HCT116 (cell line): ENCODE results near the gene ANO2. TPM values are rescaled to one million over a fixed set of nuclear protein-coding genes. Genes with fewer than 3 reads are reported as not detected.

Source experiments
- ATAC-seq: fragments of 200-7000 bp; cut with Tn5 transposase; 2 replicates; pipeline ENCODE4 v1.9.1; 2020; ENCODE audit warnings: mild to moderate bottlenecking, moderate library complexity
- BruUV-seq: library from RNA; stranded (reverse); fragments of 400-500 nt; replicated peaks from 2 replicates; lab custom pipeline; 2021; lab: Mats Ljungman, UMichigan
- CTCF ChIA-PET: fragments of 300-600 bp; sonication (Branson Sonifier 250); formaldehyde crosslinking; loops from one replicate; lab custom pipeline; 2021; ENCODE audit warnings: antibody characterized with exemption; lab: Charles Lee
- POLR2A ChIA-PET: fragments of 300-600, 350-600 bp; sonication (Branson Sonifier 250); formaldehyde crosslinking; loops from one replicate; lab custom pipeline; 2021; ENCODE audit warnings: antibody characterized with exemption; lab: Charles Lee
- RAD21 ChIA-PET, 2 experiments: fragments of 300-600 bp; sonication (Branson Sonifier 250); formaldehyde crosslinking; loops; one replicate each; lab custom pipeline; 2023; ENCODE audit warnings: low total read pairs in 2 of 2; ENCODE audit not compliant: uncharacterized antibody in 2 of 2, unreplicated experiment in 2 of 2, low non-redundant PET in 1 of 2; lab: Charles Lee
- DNase-seq: peaks from one replicate; pipeline ENCODE4 v3.0.0-alpha.2; 2010; ENCODE audit warnings: low read depth, low spot score
- H2AFZ ChIP-seq: fragments of 200-600 bp; shearing (Covaris generic), sonication (generic); 2 replicates; pipeline ENCODE4 v1.6.1; 2017; ENCODE audit warnings: low read depth, mixed run types, mixed read lengths, antibody characterized with exemption, low read length; ENCODE audit not compliant: poor library complexity, severe bottlenecking
- H3K27ac ChIP-seq: 2 replicates; pipeline ENCODE4 v1.5.1; 2012; ENCODE audit warnings: low read depth, low read length
- H3K27me3 ChIP-seq: fragments of 200-600 bp; sonication (generic); 2 replicates; pipeline ENCODE4 v1.6.1; 2016; ENCODE audit warnings: mixed run types, low read length, mixed read lengths; ENCODE audit not compliant: insufficient read depth
- H3K36me3 ChIP-seq, 2 experiments: fragments of 200-500 bp in 1 of 2; fragments of 200-600 bp in 1 of 2; sonication (Bioruptor generic) in 1 of 2; sonication (generic) in 1 of 2; 2 replicates each; pipeline versions ENCODE4 v1.5.1 to v1.6.1; 2014 to 2016; ENCODE audit warnings: low read length in 2 of 2, inconsistent platforms in 1 of 2, mixed read lengths in 1 of 2, mixed run types in 1 of 2; ENCODE audit not compliant: insufficient read depth in 2 of 2, control insufficient read depth in 1 of 2
- H3K4me1 ChIP-seq, 2 experiments: fragments of 200-600 bp in 1 of 2; sonication (generic) in 1 of 2; 2 replicates each; pipeline versions ENCODE4 v1.5.1 to v1.6.1; 2012 to 2017; ENCODE audit warnings: low read length in 2 of 2, inconsistent platforms in 1 of 2, mild to moderate bottlenecking in 1 of 2, mixed read lengths in 1 of 2, mixed run types in 1 of 2, moderate library complexity in 1 of 2; ENCODE audit not compliant: insufficient read depth in 2 of 2, control insufficient read depth in 1 of 2
- H3K4me2 ChIP-seq: fragments of 200-600 bp; sonication (generic); 2 replicates; pipeline ENCODE4 v1.6.1; 2017; ENCODE audit warnings: mixed run types, low read length, mixed read lengths
- H3K4me3 ChIP-seq, 2 experiments: fragments of 200-600 bp in 1 of 2; sonication (generic) in 1 of 2; replicated peaks in 1 of 2; 2 replicates each; pipeline ENCODE4 v1.5.1; 2011 to 2016; ENCODE audit warnings: low read length in 2 of 2, control low read depth in 1 of 2, low read depth in 1 of 2, mild to moderate bottlenecking in 1 of 2, mixed read lengths in 1 of 2, mixed run types in 1 of 2
- H3K79me2 ChIP-seq: fragments of 200-600 bp; sonication (generic); 2 replicates; pipeline ENCODE4 v1.6.1; 2017; ENCODE audit warnings: mild to moderate bottlenecking, mixed run types, low read length, moderate library complexity, mixed read lengths; ENCODE audit not compliant: insufficient read depth
- H3K9ac ChIP-seq: fragments of 200-600 bp; sonication (generic); 2 replicates; pipeline ENCODE4 v1.6.1; 2016; ENCODE audit warnings: low read length, mixed read lengths
- H3K9me2 ChIP-seq: fragments of 200-600 bp; sonication (generic), shearing (Covaris generic); 2 replicates; pipeline ENCODE4 v1.6.1; 2017; ENCODE audit warnings: mixed run types, mild to moderate bottlenecking, moderate library complexity; ENCODE audit not compliant: insufficient read depth
- H3K9me3 ChIP-seq, 2 experiments: fragments of 200-500 bp in 1 of 2; fragments of 200-600 bp in 1 of 2; sonication (Bioruptor generic) in 1 of 2; sonication (generic) in 1 of 2; 2 replicates each; pipeline ENCODE4 v1.6.1; 2014 to 2017; ENCODE audit warnings: low read length in 2 of 2, mixed read lengths in 2 of 2, inconsistent platforms in 1 of 2, low read depth in 1 of 2, mild to moderate bottlenecking in 1 of 2, mixed run types in 1 of 2, moderate library complexity in 1 of 2; ENCODE audit not compliant: control insufficient read depth in 1 of 2, insufficient read depth in 1 of 2
- H4K20me1 ChIP-seq: fragments of 200-600 bp; sonication (generic), shearing (Covaris generic); 2 replicates; pipeline ENCODE4 v1.6.1; 2017; ENCODE audit warnings: mixed run types, mild to moderate bottlenecking, moderate library complexity; ENCODE audit not compliant: insufficient read depth
- EGR1 ChIP-seq: IDR thresholded peaks from 2 replicates; pipeline ENCODE4 v1.6.1; 2012; ENCODE audit warnings: low read depth
- FOSL1 ChIP-seq: IDR thresholded peaks from 2 replicates; pipeline ENCODE4 v1.6.1; 2012; ENCODE audit warnings: low read depth
- JUND ChIP-seq: IDR thresholded peaks from 2 replicates; pipeline ENCODE4 v1.6.1; 2012
- SP1 ChIP-seq: IDR thresholded peaks from 2 replicates; pipeline ENCODE4 v1.6.1; 2012; ENCODE audit warnings: low read depth
- YY1 ChIP-seq: IDR thresholded peaks from 2 replicates; pipeline ENCODE4 v1.6.1; 2011; ENCODE audit warnings: low read length, low read depth, moderate library complexity, mild to moderate bottlenecking; ENCODE audit not compliant: insufficient replicate concordance; ENCODE audit errors: extremely low read depth
- ZNF274 ChIP-seq: fragments of 200-500 bp; sonication (Bioruptor generic); IDR thresholded peaks from 2 replicates; pipeline ENCODE4 v1.6.1; 2014; ENCODE audit warnings: mild to moderate bottlenecking, low read depth, low read length, inconsistent platforms
- intact Hi-C: fragments of 100-400 bp; cut with micrococcal nuclease; formaldehyde crosslinking; loops from 2 replicates; pipeline ENCODE4 v1.10.0; 2022
- total RNA-seq: library from RNA; stranded (reverse); gene quantifications from one replicate; pipeline ENCODE4 v1.2.1, GENCODE V29; 2021; ENCODE audit not compliant: unreplicated experiment
- TF ChIP-seq, protein P1 (sequence below): IDR thresholded peaks from 2 replicates; pipeline ENCODE4 v1.6.1; 2012; ENCODE audit warnings: low read depth
- TF ChIP-seq, protein P2 (sequence below): IDR thresholded peaks from 2 replicates; pipeline ENCODE4 v1.6.1; 2012

ANO2 gene
- total RNA-seq, 1 experiment from 2014 or later, result not detected

DNA sequence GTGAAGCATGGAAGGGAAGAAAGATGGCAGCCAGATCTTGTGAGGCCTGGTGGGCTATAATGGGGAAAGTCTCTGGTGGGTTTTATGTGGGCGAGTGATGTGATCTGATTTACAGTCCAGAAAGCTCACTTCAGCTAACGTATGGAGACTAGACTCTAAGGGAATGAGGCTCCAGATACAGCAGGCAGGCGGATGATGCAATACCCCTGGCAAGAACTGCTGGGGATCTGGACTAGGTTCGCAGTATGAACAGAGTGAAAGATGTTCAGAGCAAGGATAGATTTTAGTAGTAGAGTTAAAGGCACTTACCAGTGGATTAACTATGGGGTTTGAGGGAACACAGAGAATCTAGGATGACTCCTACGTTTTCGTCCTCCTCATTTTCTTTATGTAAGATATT, 253.1 kb downstream of the ANO2 start:
- Histone ChIP-seq H3K4me3 (no peak overlapping the region), H3K36me3 (no peaks in the 10 kb centered on the region), H3K9me2 (no peaks in the 10 kb centered on the region), H3K79me2 (no peaks in the 10 kb centered on the region), H3K4me1 (peaks cover 0 to 5% of the 10 kb centered on the region in 2 experiments; a peak in 1 of 4 replicates), H2AFZ (no peak overlapping the region), H3K27ac (no peak overlapping the region), H3K27me3 (peaks cover 7% of the 10 kb centered on the region; the same call in 1 of the 2 replicates), H3K9me3 (no peaks in the 10 kb centered on the region), H3K9ac (no peak overlapping the region), H4K20me1 (no peaks in the 10 kb centered on the region), H3K4me2 (no peak overlapping the region)
- intact Hi-C loops, result no loop called here
- ChIA-PET POLR2A (no interaction called here), CTCF (no interaction called here), RAD21 (no interaction called here)
- BruUV-seq, result no TSS peak
- ATAC-seq (no peak), DNase-seq (no peak)
- TF ChIP-seq, protein P1, sequence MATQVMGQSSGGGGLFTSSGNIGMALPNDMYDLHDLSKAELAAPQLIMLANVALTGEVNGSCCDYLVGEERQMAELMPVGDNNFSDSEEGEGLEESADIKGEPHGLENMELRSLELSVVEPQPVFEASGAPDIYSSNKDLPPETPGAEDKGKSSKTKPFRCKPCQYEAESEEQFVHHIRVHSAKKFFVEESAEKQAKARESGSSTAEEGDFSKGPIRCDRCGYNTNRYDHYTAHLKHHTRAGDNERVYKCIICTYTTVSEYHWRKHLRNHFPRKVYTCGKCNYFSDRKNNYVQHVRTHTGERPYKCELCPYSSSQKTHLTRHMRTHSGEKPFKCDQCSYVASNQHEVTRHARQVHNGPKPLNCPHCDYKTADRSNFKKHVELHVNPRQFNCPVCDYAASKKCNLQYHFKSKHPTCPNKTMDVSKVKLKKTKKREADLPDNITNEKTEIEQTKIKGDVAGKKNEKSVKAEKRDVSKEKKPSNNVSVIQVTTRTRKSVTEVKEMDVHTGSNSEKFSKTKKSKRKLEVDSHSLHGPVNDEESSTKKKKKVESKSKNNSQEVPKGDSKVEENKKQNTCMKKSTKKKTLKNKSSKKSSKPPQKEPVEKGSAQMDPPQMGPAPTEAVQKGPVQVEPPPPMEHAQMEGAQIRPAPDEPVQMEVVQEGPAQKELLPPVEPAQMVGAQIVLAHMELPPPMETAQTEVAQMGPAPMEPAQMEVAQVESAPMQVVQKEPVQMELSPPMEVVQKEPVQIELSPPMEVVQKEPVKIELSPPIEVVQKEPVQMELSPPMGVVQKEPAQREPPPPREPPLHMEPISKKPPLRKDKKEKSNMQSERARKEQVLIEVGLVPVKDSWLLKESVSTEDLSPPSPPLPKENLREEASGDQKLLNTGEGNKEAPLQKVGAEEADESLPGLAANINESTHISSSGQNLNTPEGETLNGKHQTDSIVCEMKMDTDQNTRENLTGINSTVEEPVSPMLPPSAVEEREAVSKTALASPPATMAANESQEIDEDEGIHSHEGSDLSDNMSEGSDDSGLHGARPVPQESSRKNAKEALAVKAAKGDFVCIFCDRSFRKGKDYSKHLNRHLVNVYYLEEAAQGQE, result no peak
- TF ChIP-seq FOSL1, result no peak
- TF ChIP-seq JUND, result no peak
- TF ChIP-seq, protein P2, sequence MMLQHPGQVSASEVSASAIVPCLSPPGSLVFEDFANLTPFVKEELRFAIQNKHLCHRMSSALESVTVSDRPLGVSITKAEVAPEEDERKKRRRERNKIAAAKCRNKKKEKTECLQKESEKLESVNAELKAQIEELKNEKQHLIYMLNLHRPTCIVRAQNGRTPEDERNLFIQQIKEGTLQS, result no peak
- TF ChIP-seq ZNF274, result no peak
- no peak for TF ChIP-seq YY1
- no peak for TF ChIP-seq EGR1
- TF ChIP-seq SP1, result no peak
